Erythroblast (primary cell): Measurements from ENCODE around the gene FIZ1.
"Not testable (repeated sequence)": the region's sequence is repeated elsewhere in the genome, so short reads cannot be mapped to it uniquely, and the experiment has no call there.

Source experiments
- DNase-seq, 2 experiments: peaks; one replicate each; lab custom pipeline; 2025; lab: John Stamatoyannopoulos, UW
- GATA1 ChIP-seq: IDR thresholded peaks from 2 replicates; pipeline ENCODE4 v1.6.1; 2011; ENCODE audit warnings: low read depth, mild to moderate bottlenecking, control low read depth, low read length, moderate library complexity
- POLR2A ChIP-seq: IDR thresholded peaks from 2 replicates; pipeline ENCODE4 v1.6.1; 2011; ENCODE audit warnings: mild to moderate bottlenecking, low read length

The FIZ1 gene

GRCh38 chr19:55578031-55578760, 21.1 kb downstream of the FIZ1 start:
- TF ChIP-seq GATA1 (no peak), POLR2A (no peak)
- no peak for DNase-seq

DNA sequence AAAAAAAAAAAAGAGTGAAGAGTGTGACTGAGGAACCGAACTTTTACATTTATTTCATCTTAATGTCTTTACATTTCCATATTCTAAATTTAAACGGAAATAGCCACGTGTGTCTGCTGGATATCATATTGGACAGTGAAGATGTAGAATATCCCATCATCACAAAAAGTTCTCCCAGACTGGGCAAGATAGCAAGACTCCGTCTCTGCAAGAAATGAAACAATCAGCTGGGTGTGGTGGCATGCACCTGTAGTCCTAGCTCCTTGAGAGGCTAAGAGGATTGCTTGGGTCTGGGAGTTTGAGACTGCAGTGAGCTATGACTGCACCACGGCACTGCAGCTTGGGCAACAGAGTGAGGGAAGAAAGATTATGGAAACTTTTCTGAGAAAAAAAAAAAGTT, 22.6 kb downstream of the FIZ1 start:
- DNase-seq: no peak
- no peak for TF ChIP-seq POLR2A
- no peak for TF ChIP-seq GATA1

DNA sequence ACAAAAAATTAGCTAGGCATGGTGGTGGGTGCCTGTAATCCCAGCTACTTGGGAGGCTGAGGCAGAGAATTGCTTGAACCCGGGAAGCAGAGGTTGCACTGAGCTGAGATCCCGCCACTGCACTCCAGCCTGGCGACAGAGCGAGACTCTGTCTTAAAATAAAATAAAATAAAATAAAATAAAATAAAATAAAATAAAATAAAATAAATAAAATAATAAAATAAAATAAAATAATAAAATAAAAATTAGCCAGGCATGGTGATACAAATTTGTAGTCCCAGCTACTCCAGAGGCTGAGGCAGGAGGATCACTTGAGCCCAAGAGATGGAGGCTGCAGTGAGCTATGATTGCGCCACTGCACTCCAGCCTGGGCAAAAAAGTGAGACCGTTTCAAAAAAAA, 25.4 kb downstream of the FIZ1 start:
- DNase-seq: not testable (repeated sequence)

GRCh38 chr19:55569477-55569876, 29.8 kb downstream of the FIZ1 start:
- DNase-seq: not testable (repeated sequence)

- no peak for DNase-seq
- TF ChIP-seq POLR2A (no peak), GATA1 (no peak)
These were observed 31.5 kb downstream of the FIZ1 start for GRCh38 chr19:55567708-55568328.

GRCh38 chr19:55566823-55567222, 32.5 kb downstream of the FIZ1 start:
- no peak for TF ChIP-seq GATA1
- no peak for TF ChIP-seq POLR2A
- DNase-seq: no peak

DNA sequence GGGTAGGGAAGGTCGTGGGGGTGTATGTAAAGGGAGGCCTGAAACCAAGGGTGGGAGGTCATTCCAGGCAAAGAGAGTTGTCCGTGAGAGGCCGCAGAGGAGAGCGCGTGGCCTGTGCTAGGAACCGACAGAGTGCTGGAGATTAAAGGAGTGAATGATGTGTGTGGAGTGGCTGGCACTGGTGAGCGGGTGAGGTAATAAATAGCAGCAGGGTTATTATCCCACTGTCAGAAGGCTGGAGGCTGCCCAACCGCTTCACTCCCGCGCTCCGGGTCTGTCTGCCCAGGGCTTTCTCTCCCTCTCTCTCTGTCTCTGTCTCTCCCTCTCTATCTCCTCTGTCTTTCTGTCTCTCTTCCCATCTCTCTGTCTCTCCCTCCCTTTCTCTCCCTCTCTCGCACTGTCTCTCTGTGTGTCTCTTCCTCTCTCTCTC, 36.0 kb downstream of the FIZ1 start:
- no peak for DNase-seq
- TF ChIP-seq POLR2A (no peak), GATA1 (no peak)

DNA sequence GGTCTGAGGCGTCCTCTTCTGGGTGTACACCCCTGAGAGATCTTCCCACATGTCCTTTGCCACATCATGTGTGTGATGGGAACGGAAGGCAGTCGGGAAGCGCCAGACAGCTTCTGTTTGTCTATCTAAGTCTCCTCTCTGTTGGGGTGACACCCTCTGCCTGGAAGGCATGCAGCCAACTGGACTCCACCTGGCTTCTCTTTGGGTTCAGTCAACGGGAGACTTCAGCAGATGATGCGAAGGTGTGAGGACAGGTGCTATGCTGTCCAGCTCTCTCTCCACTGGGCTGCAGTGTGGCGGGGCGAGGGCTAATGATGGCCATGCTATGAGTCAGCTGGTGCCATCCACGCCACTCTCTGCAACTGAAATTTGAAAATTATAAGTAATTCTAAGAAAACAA, 39.6 kb downstream of the FIZ1 start:
- no peak for DNase-seq
- TF ChIP-seq POLR2A (no peak), GATA1 (no peak)

GRCh38 chr19:55554741-55555152, 44.6 kb downstream of the FIZ1 start:
- TF ChIP-seq POLR2A (no peak), GATA1 (no peak)
- no peak for DNase-seq

GRCh38 chr19:55554302-55554701, 45.0 kb downstream of the FIZ1 start:
- no peak for DNase-seq
- TF ChIP-seq POLR2A: no peak
- TF ChIP-seq GATA1: no peak

GRCh38 chr19:55553217-55554182, 45.8 kb downstream of the FIZ1 start:
- no peak for TF ChIP-seq GATA1
- TF ChIP-seq POLR2A: no peak
- no peak for DNase-seq

GRCh38 chr19:55552620-55553019, 46.7 kb downstream of the FIZ1 start:
- TF ChIP-seq POLR2A (no peak), GATA1 (no peak)
- DNase-seq: no peak

GRCh38 chr19:55552206-55552605, 47.1 kb downstream of the FIZ1 start:
- no peak for TF ChIP-seq POLR2A
- no peak for TF ChIP-seq GATA1
- DNase-seq: no peak

- DNase-seq: no peak
These were observed 49.0 kb downstream of the FIZ1 start for GRCh38 chr19:55550321-55550650.

More at GRCh38 chr19:55550321-55550650, 49.0 kb downstream of the FIZ1 start:
- no peak for TF ChIP-seq POLR2A
- TF ChIP-seq GATA1: no peak
